HepG2 (cell line): ENCODE measurements around the gene PTPRM. TPM values are rescaled to one million over a fixed set of nuclear protein-coding genes. Genes with fewer than 3 reads are reported as not detected.

ENCODE experiments used
- ADNP ChIP-seq: sonication (generic); formaldehyde crosslinking; IDR thresholded peaks from 2 replicates; pipeline ENCODE4 v1.4.0; 2020; ENCODE audit warnings: missing genetic modification reagents
- ARID2 ChIP-seq: sonication (generic); formaldehyde crosslinking; IDR thresholded peaks from 2 replicates; pipeline ENCODE4 v1.8.1; 2022; ENCODE audit warnings: mild to moderate bottlenecking, missing genetic modification reagents, borderline replicate concordance
- BRCA1 ChIP-seq: sonication (generic); formaldehyde crosslinking; IDR thresholded peaks from 2 replicates; pipeline ENCODE4 v1.4.0; 2020; ENCODE audit warnings: missing genetic modification reagents
- ETV5 ChIP-seq: IDR thresholded peaks from 2 replicates; pipeline ENCODE4 v1.6.1; 2018; ENCODE audit warnings: missing biosample characterization, missing genetic modification reagents, inconsistent platforms, borderline replicate concordance
- IKZF1 ChIP-seq: fragments of 450-650 bp; IDR thresholded peaks from 2 replicates; pipeline ENCODE4 v1.7.1; 2016
- JARID2 ChIP-seq: sonication (generic); formaldehyde crosslinking; IDR thresholded peaks from 2 replicates; pipeline ENCODE4 v1.8.1; 2023; ENCODE audit warnings: missing genetic modification reagents, inconsistent platforms; ENCODE audit not compliant: insufficient replicate concordance
- KDM5B ChIP-seq: sonication (generic); formaldehyde crosslinking; IDR thresholded peaks from 2 replicates; pipeline ENCODE4 v1.4.0; 2020; ENCODE audit warnings: missing genetic modification reagents, mild to moderate bottlenecking, borderline replicate concordance
- PITX1 ChIP-seq: sonication (generic); formaldehyde crosslinking; IDR thresholded peaks from 2 replicates; pipeline ENCODE4 v1.5.1; 2020; ENCODE audit warnings: mild to moderate bottlenecking, missing genetic modification reagents
- TOPORS ChIP-seq: sonication (generic); formaldehyde crosslinking; IDR thresholded peaks from 2 replicates; pipeline ENCODE4 v1.8.0; 2023; ENCODE audit warnings: mild to moderate bottlenecking, missing genetic modification reagents
- ZNF256 ChIP-seq: sonication (generic); formaldehyde crosslinking; conservative IDR thresholded peaks from 2 replicates; pipeline ENCODE4 v1.4.0; 2020; ENCODE audit warnings: missing genetic modification reagents
- ZNF329 ChIP-seq: sonication (generic); formaldehyde crosslinking; IDR thresholded peaks from 2 replicates; pipeline ENCODE4 v1.9.0; 2021; ENCODE audit warnings: low read depth, mild to moderate bottlenecking, missing genetic modification reagents
- ZNF33A ChIP-seq: sonication (generic); formaldehyde crosslinking; IDR thresholded peaks from 2 replicates; pipeline ENCODE4 v1.5.1; 2020; ENCODE audit warnings: missing genetic modification reagents, mild to moderate bottlenecking, moderate library complexity, borderline replicate concordance
- ZNF629 ChIP-seq: sonication (generic); formaldehyde crosslinking; conservative IDR thresholded peaks from 2 replicates; pipeline ENCODE4 v1.5.0; 2020; ENCODE audit warnings: missing genetic modification reagents
- polyA plus RNA-seq, 8 experiments: library from polyadenylated mRNA; depleted of rRNA in 3 of 8; stranded (reverse) in 7 of 8; unstranded in 1 of 8; fragments of >200 nt; fragmentation: Illumina TruSeq in 4 of 8; extraction: Trizol in 4 of 8; gene quantifications; 2 replicates each; pipeline versions ENCODE4 v1.2.1 to v1.2.3, GENCODE V29; 2011 to 2016; ENCODE audit warnings: low read depth in 4 of 8, missing spikeins in 1 of 8, mixed read lengths in 1 of 8; ENCODE audit not compliant: insufficient read depth in 1 of 8
- total RNA-seq, 5 experiments: library from RNA; depleted of rRNA; stranded (reverse); fragments of >200 nt; fragmentation: Illumina TruSeq; extraction: Trizol; gene quantifications; 2 replicates each; pipeline ENCODE4 v1.2.3, GENCODE V29; 2016; ENCODE audit warnings: low read depth in 1 of 5
- TF ChIP-seq, protein P1 (sequence below): sonication (generic); formaldehyde crosslinking; IDR thresholded peaks from 2 replicates; pipeline ENCODE4 v1.4.0; 2020; ENCODE audit warnings: missing genetic modification reagents, mild to moderate bottlenecking, borderline replicate concordance
- TF ChIP-seq, protein P2 (sequence below): sonication (generic); formaldehyde crosslinking; IDR thresholded peaks from 2 replicates; pipeline ENCODE4 v1.8.1; 2023; ENCODE audit warnings: missing genetic modification reagents, inconsistent platforms, borderline replicate concordance
- TF ChIP-seq, protein P3 (sequence below), 2 experiments: sonication (generic) in 1 of 2; formaldehyde crosslinking in 1 of 2; IDR thresholded peaks; 2 replicates each; pipeline versions ENCODE4 v1.6.1 to v1.9.0; 2014 to 2022; ENCODE audit warnings: antibody characterized with exemption in 1 of 2, borderline replicate concordance in 1 of 2, inconsistent platforms in 1 of 2, low read depth in 1 of 2, missing genetic modification reagents in 1 of 2
- TF ChIP-seq, protein P4 (sequence below): sonication (generic); formaldehyde crosslinking; IDR thresholded peaks from 2 replicates; pipeline ENCODE4 v1.8.0; 2022; ENCODE audit warnings: missing genetic modification reagents, mild to moderate bottlenecking, inconsistent platforms, borderline replicate concordance
- TF ChIP-seq, protein P5 (sequence below): sonication (generic); formaldehyde crosslinking; IDR thresholded peaks from 2 replicates; pipeline ENCODE4 v1.4.0; 2020; ENCODE audit warnings: low read depth, mild to moderate bottlenecking, missing genetic modification reagents

The PTPRM gene
- total and polyA plus RNA-seq, 2 of the 13 experiments (the other 11 are each of a cell fraction or from before 2014, with no cell fraction given), result 12.6 to 108 TPM

DNA sequence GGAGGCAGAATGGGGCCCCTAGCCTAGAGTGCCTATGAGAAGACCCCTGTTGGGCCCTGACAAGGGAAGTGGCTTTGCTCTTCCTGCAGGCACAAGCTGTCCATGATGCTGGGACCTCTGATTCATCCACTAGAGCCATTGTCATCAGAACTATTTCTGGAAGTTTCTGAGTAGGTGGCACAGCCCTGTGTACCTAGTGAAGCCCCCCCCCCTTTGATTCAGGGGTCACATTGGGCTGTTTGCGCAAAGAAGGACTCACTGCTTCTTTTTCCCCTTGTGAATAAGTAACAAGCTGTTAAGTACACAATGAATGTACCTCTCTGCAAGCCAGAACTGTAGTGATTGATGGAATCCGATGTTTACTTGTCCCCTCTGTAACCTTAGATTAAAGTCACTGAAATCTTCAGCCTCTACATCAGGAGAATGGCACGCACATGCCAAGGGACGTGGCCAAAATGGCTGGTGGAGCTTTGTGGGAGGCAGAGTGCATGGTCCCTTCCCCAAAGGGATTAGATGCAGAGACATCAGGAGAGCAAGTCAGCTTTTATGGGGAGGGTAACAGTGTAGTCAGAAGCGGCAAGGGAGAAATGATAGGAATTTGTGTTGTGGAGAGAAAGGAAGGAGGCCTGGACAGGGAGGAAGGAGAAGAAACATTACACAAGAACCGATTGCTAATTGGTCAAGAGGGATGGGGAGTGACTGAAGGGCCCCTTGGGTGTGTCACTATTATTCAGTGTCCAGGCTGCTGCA, 774.5 kb downstream of the PTPRM start (continued):
- TF ChIP-seq ZNF629 (CRISPR knock-in tag) (peak; percentile 59; the same call in 1 of the 2 replicates), TOPORS (CRISPR knock-in tag) (no peak), ZNF329 (no peak), ZNF33A (no peak), ARID2 (CRISPR knock-in tag) (peak; percentile 76; the same call in 1 of the 2 replicates), JARID2 (no peak), IKZF1 (no peak), KDM5B (no peak), ZNF256 (CRISPR knock-in tag) (no peak), ADNP (CRISPR knock-in tag) (no peak), PITX1 (CRISPR knock-in tag) (peak; percentile 89), BRCA1 (CRISPR knock-in tag) (no peak), ETV5 (peak; percentile 31; the same call in 1 of the 2 replicates)
- TF ChIP-seq, protein P1, sequence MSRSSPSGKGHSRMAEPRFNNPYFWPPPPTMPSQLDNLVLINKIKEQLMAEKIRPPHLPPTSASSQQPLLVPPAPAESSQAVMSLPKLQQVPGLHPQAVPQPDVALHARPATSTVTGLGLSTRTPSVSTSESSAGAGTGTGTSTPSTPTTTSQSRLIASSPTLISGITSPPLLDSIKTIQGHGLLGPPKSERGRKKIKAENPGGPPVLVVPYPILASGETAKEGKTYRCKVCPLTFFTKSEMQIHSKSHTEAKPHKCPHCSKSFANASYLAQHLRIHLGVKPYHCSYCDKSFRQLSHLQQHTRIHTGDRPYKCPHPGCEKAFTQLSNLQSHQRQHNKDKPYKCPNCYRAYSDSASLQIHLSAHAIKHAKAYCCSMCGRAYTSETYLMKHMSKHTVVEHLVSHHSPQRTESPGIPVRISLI, result peak; percentile 63; the same call in 1 of the 2 replicates
- TF ChIP-seq, protein P2, sequence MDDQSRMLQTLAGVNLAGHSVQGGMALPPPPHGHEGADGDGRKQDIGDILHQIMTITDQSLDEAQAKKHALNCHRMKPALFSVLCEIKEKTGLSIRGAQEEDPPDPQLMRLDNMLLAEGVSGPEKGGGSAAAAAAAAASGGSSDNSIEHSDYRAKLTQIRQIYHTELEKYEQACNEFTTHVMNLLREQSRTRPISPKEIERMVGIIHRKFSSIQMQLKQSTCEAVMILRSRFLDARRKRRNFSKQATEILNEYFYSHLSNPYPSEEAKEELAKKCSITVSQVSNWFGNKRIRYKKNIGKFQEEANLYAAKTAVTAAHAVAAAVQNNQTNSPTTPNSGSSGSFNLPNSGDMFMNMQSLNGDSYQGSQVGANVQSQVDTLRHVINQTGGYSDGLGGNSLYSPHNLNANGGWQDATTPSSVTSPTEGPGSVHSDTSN (CRISPR knock-in tag), result no peak
- TF ChIP-seq, protein P3, sequence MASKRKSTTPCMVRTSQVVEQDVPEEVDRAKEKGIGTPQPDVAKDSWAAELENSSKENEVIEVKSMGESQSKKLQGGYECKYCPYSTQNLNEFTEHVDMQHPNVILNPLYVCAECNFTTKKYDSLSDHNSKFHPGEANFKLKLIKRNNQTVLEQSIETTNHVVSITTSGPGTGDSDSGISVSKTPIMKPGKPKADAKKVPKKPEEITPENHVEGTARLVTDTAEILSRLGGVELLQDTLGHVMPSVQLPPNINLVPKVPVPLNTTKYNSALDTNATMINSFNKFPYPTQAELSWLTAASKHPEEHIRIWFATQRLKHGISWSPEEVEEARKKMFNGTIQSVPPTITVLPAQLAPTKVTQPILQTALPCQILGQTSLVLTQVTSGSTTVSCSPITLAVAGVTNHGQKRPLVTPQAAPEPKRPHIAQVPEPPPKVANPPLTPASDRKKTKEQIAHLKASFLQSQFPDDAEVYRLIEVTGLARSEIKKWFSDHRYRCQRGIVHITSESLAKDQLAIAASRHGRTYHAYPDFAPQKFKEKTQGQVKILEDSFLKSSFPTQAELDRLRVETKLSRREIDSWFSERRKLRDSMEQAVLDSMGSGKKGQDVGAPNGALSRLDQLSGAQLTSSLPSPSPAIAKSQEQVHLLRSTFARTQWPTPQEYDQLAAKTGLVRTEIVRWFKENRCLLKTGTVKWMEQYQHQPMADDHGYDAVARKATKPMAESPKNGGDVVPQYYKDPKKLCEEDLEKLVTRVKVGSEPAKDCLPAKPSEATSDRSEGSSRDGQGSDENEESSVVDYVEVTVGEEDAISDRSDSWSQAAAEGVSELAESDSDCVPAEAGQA (IDR thresholded peaks at IDR 0.05; ENCODE audit: low read depth), result no peak
- TF ChIP-seq, protein P3 (CRISPR knock-in tag; IDR thresholded peaks at IDR 0.05; ENCODE audit: borderline replicate concordance), result no peak
- TF ChIP-seq, protein P4, sequence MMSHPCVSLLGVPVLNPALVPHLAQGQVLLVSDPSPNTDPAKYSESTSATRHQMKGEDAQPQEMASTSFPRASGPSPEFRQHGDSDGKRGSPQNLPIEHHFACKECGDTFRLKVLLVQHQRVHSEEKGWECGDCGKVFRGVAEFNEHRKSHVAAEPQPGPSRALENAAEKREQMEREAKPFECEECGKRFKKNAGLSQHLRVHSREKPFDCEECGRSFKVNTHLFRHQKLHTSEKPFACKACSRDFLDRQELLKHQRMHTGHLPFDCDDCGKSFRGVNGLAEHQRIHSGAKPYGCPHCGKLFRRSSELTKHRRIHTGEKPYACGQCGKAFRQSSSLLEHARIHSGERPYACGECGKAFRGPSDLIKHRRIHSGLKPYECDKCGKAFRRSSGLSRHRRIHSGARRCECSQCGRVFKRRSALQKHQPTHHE (CRISPR knock-in tag), result no peak
- TF ChIP-seq, protein P5, sequence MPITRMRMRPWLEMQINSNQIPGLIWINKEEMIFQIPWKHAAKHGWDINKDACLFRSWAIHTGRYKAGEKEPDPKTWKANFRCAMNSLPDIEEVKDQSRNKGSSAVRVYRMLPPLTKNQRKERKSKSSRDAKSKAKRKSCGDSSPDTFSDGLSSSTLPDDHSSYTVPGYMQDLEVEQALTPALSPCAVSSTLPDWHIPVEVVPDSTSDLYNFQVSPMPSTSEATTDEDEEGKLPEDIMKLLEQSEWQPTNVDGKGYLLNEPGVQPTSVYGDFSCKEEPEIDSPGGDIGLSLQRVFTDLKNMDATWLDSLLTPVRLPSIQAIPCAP (CRISPR knock-in tag), result no peak
